Neural progenitor cell (in vitro differentiated cells): ENCODE results near the gene TCERG1L.

Experiments used
- CTCF ChIP-seq: fragments of 200-600 bp; sonication (generic); IDR thresholded peaks from 2 replicates; pipeline ENCODE4 v1.5.1; 2017; ENCODE audit warnings: antibody characterized with exemption, mild to moderate bottlenecking
- EZH2 ChIP-seq: fragments of 200-600 bp; sonication (generic); IDR thresholded peaks from 2 replicates; pipeline ENCODE4 v1.6.1; 2017; ENCODE audit warnings: antibody characterized with exemption, mild to moderate bottlenecking, moderate library complexity
- EZH2phosphoT487 ChIP-seq: fragments of 200-600 bp; sonication (generic); IDR thresholded peaks from 2 replicates; pipeline ENCODE4 v1.6.1; 2017; ENCODE audit warnings: antibody characterized with exemption

DNA sequence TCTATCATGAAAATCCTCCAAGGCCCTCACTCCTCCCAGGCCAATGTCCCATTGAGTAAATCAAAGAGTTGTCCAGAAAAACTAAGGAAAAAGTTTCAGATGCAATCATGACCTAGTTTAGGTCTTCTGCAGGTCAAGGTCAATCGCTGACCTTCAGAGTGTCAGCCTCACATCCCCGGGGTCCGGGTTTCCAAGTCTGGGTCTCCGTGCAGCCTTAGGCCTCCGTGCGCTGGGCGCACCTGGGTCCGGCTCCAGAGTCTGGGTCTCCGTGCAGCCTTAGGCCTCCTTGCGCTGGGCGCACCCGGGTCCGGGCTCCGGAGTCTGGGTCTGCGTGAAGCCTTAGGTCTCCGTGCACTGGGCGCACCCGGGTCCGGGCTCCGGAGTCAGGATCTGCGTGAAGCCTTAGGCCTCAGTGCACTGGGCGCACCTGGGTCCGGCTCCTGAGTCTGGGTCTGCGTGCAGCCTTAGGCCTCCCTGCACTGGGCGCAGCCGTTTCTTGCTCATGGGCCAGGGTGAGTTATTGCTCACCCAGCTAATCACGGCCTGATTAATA is 236.2 kb downstream of the TCERG1L start:
- no peak for TF ChIP-seq CTCF
- TF ChIP-seq EZH2 = no peak
- no peak for TF ChIP-seq EZH2phosphoT487
